ENCODE results near the gene TNNI3K. TPM values are rescaled to one million over a fixed set of nuclear protein-coding genes. Genes with fewer than 3 reads are reported as not detected.

Gene TNNI3K
- polyA plus RNA-seq, 1 donor from 2014 or later, result 3.5 TPM

GRCh38 chr1:74526708-74527107 is 291.5 kb downstream of the TNNI3K start:
- Histone ChIP-seq H4K20me1 (ENCODE audit: insufficient read depth) (no peaks in the 10 kb centered on the region), H3K27ac (ENCODE audit: low read length) (no peak overlapping the region), H3F3A (ENCODE audit: insufficient read depth, low read length, poor library complexity, severe bottlenecking) (no peaks in the 10 kb centered on the region), H3K36me3 (ENCODE audit: insufficient read depth, low read length) (no peaks in the 10 kb centered on the region), H3K9me2 (ENCODE audit: insufficient read depth, low read length) (no peaks in the 10 kb centered on the region), H3K4me2 (ENCODE audit: low read length) (no peak overlapping the region), H3K27me3 (ENCODE audit: insufficient read depth, low read depth, low read length) (no peaks in the 10 kb centered on the region), H3K4me3 (ENCODE audit: low read length) (no peak overlapping the region), H3K9me3 (ENCODE audit: low read length) (no peaks in the 10 kb centered on the region), H3K9ac (ENCODE audit: low read length) (no peak overlapping the region), H2AFZ (ENCODE audit: low read depth, low read length) (no peak overlapping the region), H3K79me2 (replicated peaks; ENCODE audit: insufficient read depth, low read length) (no peaks in the 10 kb centered on the region)
- TF ChIP-seq TAF1 (IDR thresholded peaks at IDR 0.05; ENCODE audit: low read depth) (no peak), EP300 (conservative IDR thresholded peaks at IDR 0.05; ENCODE audit: poor library complexity, severe bottlenecking) (no peak), RAD21 (conservative IDR thresholded peaks at IDR 0.05) (no peak), POLR2AphosphoS5 (IDR thresholded peaks at IDR 0.05) (no peak), CTCF (IDR thresholded peaks at IDR 0.05; ENCODE audit: poor library complexity, severe bottlenecking) (no peak), SMC3 (conservative IDR thresholded peaks at IDR 0.05; ENCODE audit: poor library complexity) (no peak), MXI1 (conservative IDR thresholded peaks at IDR 0.05; ENCODE audit: poor library complexity, severe bottlenecking) (no peak), EZH2 (IDR thresholded peaks at IDR 0.05; ENCODE audit: borderline replicate concordance, insufficient read depth, low read length, poor library complexity, severe bottlenecking) (no peak)
- TF ChIP-seq, protein P1, sequence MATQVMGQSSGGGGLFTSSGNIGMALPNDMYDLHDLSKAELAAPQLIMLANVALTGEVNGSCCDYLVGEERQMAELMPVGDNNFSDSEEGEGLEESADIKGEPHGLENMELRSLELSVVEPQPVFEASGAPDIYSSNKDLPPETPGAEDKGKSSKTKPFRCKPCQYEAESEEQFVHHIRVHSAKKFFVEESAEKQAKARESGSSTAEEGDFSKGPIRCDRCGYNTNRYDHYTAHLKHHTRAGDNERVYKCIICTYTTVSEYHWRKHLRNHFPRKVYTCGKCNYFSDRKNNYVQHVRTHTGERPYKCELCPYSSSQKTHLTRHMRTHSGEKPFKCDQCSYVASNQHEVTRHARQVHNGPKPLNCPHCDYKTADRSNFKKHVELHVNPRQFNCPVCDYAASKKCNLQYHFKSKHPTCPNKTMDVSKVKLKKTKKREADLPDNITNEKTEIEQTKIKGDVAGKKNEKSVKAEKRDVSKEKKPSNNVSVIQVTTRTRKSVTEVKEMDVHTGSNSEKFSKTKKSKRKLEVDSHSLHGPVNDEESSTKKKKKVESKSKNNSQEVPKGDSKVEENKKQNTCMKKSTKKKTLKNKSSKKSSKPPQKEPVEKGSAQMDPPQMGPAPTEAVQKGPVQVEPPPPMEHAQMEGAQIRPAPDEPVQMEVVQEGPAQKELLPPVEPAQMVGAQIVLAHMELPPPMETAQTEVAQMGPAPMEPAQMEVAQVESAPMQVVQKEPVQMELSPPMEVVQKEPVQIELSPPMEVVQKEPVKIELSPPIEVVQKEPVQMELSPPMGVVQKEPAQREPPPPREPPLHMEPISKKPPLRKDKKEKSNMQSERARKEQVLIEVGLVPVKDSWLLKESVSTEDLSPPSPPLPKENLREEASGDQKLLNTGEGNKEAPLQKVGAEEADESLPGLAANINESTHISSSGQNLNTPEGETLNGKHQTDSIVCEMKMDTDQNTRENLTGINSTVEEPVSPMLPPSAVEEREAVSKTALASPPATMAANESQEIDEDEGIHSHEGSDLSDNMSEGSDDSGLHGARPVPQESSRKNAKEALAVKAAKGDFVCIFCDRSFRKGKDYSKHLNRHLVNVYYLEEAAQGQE (IDR thresholded peaks at IDR 0.05; ENCODE audit: borderline replicate concordance), result no peak

- H4K20me1 ChIP-seq (ENCODE audit: insufficient read depth), result no peaks in the 10 kb centered on the region
- H3K27ac ChIP-seq (ENCODE audit: low read length), result no peak overlapping the region
- no peaks in the 10 kb centered on the region for H3K9me2 ChIP-seq (ENCODE audit: insufficient read depth, low read length)
- no peak overlapping the region for H2AFZ ChIP-seq (ENCODE audit: low read depth, low read length)
- no peak overlapping the region for H3K9ac ChIP-seq (ENCODE audit: low read length)
- no peaks in the 10 kb centered on the region for H3K79me2 ChIP-seq (replicated peaks; ENCODE audit: insufficient read depth, low read length)
- no peaks in the 10 kb centered on the region for H3F3A ChIP-seq (ENCODE audit: insufficient read depth, low read length, poor library complexity, severe bottlenecking)
- no peak overlapping the region for H3K4me3 ChIP-seq (ENCODE audit: low read length)
- no peaks in the 10 kb centered on the region for H3K9me3 ChIP-seq (ENCODE audit: low read length)
- no peaks in the 10 kb centered on the region for H3K36me3 ChIP-seq (ENCODE audit: insufficient read depth, low read length)
- H3K27me3 ChIP-seq (ENCODE audit: insufficient read depth, low read depth, low read length), result no peaks in the 10 kb centered on the region
- no peak overlapping the region for H3K4me2 ChIP-seq (ENCODE audit: low read length)
- TF ChIP-seq TAF1 (IDR thresholded peaks at IDR 0.05; ENCODE audit: low read depth), result no peak
- TF ChIP-seq SMC3 (conservative IDR thresholded peaks at IDR 0.05; ENCODE audit: poor library complexity), result no peak
- TF ChIP-seq RAD21 (conservative IDR thresholded peaks at IDR 0.05), result no peak
- TF ChIP-seq, protein P1 (IDR thresholded peaks at IDR 0.05; ENCODE audit: borderline replicate concordance), result no peak
- no peak for TF ChIP-seq MXI1 (conservative IDR thresholded peaks at IDR 0.05; ENCODE audit: poor library complexity, severe bottlenecking)
- no peak for TF ChIP-seq POLR2AphosphoS5 (IDR thresholded peaks at IDR 0.05)
- TF ChIP-seq EZH2 (IDR thresholded peaks at IDR 0.05; ENCODE audit: borderline replicate concordance, insufficient read depth, low read length, poor library complexity, severe bottlenecking), result no peak
- TF ChIP-seq EP300 (conservative IDR thresholded peaks at IDR 0.05; ENCODE audit: poor library complexity, severe bottlenecking), result no peak
- no peak for TF ChIP-seq CTCF (IDR thresholded peaks at IDR 0.05; ENCODE audit: poor library complexity, severe bottlenecking)
These were observed 292.9 kb downstream of the TNNI3K start for GRCh38 chr1:74528123-74528522.

Data from neural cell (in vitro differentiated cells).